Measurements from ENCODE around the gene WDR91.

Gene WDR91

GRCh38 chr7:135195156-135195555 lies 16.2 kb downstream of the WDR91 start:
- peaks cover 10% of the 10 kb centered on the region; the same call in 1 of the 2 replicates for H3K4me1 ChIP-seq (ENCODE audit: insufficient read depth, low read length)
- H3K4me3 ChIP-seq (ENCODE audit: low read length), result no peak overlapping the region
- no peak overlapping the region for H3K9ac ChIP-seq (ENCODE audit: low read depth, low read length)
- H3K27me3 ChIP-seq (ENCODE audit: insufficient read depth, low read length), result no peaks in the 10 kb centered on the region
- H3K36me3 ChIP-seq (ENCODE audit: insufficient read depth, low read length), result peaks cover 17% of the 10 kb centered on the region; the same call in 1 of the 2 replicates
- 98% methylated on average over 3 of the region's 4 CpGs for WGBS
- no peaks in the 10 kb centered on the region for H3K9me3 ChIP-seq (ENCODE audit: insufficient read depth, low read depth, low read length)
- no peak overlapping the region for H3K27ac ChIP-seq (ENCODE audit: low read depth, low read length)

DNA sequence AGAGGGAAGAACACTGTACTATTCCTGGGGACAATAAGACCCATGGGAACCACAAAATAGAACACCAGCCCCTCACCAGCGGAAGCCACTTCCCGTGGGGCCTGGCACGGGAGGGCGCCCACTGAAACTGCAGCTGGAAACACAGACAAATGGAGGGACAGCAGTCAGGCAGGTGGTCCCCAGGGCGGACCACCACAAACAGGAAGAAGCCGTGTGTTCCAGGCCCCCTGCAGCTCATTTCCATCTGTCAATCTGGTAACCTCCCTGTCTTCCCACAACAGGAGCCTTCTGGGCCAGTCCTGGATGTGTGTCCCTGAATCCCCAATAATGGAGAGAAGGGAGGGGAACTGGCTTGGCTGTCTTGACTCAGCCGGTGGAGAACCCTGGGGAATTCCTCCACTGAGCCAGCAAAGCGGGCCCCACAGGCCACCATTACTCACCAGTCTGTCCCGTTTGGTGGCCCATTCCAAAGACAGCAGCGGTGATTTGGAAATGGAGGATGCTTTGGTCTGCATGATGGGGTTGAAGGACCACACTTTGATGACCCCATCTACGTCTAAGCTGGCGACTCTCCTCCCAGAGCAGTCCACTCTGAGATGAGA lies 16.7 kb downstream of the WDR91 start:
- Histone ChIP-seq H3K36me3 (ENCODE audit: insufficient read depth, low read length) (peaks cover 17% of the 10 kb centered on the region; the same call in 1 of the 2 replicates), H3K27ac (ENCODE audit: low read depth, low read length) (no peak overlapping the region)
- WGBS, result 93% methylated on average over 12 of the region's 12 CpGs

DNA sequence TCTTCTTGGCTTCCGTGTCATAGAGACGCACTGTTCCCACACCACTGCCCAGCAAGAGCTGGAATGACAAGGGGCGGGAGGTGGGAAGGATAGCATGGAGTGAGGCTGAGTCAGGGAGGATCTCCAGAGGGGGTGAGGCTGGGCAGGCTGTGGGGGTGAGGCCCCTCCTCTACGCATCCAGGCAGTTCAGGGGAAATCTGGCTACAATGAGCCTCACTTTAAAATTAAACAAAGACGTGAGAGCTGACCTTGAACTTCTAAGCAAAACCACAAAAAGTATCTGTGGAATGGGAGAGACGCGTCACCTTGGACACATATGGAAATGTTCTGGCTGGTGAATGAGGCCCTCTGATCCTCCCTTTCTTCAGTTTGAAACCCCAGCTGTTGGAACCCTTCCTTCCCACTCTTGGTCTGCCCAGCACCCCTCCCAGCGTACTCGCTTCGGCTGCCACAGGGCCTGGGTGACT lies 17.7 kb downstream of the WDR91 start:
- H3K36me3 ChIP-seq (ENCODE audit: insufficient read depth, low read length), result peaks cover 22% of the 10 kb centered on the region
- no peak overlapping the region for H3K4me3 ChIP-seq (ENCODE audit: low read length)
- no peaks in the 10 kb centered on the region for H3K9me3 ChIP-seq (ENCODE audit: insufficient read depth, low read depth, low read length)
- no peaks in the 10 kb centered on the region for H3K4me1 ChIP-seq (ENCODE audit: insufficient read depth, low read length)
- WGBS, result 87% methylated on average over 10 of the region's 10 CpGs
- no peak overlapping the region for H3K9ac ChIP-seq (ENCODE audit: low read depth, low read length)
- no peaks in the 10 kb centered on the region for H3K27me3 ChIP-seq (ENCODE audit: insufficient read depth, low read length)
- no peak overlapping the region for H3K27ac ChIP-seq (ENCODE audit: low read depth, low read length)

More for the DNA sequence above, 16.7 kb downstream of the WDR91 start:
- H3K9me3 ChIP-seq (ENCODE audit: insufficient read depth, low read depth, low read length), result no peaks in the 10 kb centered on the region
- no peaks in the 10 kb centered on the region for H3K27me3 ChIP-seq (ENCODE audit: insufficient read depth, low read length)
- no peak overlapping the region for H3K9ac ChIP-seq (ENCODE audit: low read depth, low read length)
- H3K4me1 ChIP-seq (ENCODE audit: insufficient read depth, low read length), result peaks cover 4% of the 10 kb centered on the region; the same call in 1 of the 2 replicates
- no peak overlapping the region for H3K4me3 ChIP-seq (ENCODE audit: low read length)

DNA sequence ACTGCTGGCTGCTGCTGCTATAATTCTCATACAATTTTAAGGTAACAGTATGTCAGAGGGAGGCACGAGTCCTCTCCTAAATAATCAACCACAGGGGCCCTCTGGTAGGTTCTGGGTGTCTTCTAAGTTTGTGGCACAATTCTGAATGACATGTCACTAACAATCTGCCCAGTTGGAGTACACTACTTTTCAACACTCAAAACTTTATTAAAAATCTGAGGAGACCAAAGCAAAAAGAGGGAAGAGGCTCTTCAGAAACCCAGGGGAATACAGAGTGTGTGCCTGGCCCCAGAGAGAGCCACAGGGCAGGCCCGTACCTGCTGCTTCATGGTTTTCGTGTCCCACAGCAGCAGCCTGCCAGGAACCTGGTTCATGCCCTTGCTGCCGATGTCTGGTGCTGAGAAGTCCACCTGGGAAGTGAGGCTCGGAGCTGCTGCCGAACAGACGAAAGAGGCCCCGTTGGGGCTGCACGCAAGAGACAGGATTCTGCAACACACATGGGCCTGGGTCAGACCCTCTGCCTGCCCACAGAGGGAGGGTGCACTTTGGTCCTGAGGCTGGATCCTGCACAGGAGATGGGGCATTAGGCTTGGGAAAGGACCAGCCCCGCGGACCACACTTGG lies 18.3 kb downstream of the WDR91 start:
- Histone ChIP-seq H3K27me3 (ENCODE audit: insufficient read depth, low read length) (no peaks in the 10 kb centered on the region), H3K36me3 (ENCODE audit: insufficient read depth, low read length) (peaks cover 26% of the 10 kb centered on the region), H3K4me3 (ENCODE audit: low read length) (no peak overlapping the region), H3K27ac (ENCODE audit: low read depth, low read length) (no peak overlapping the region), H3K9ac (ENCODE audit: low read depth, low read length) (no peak overlapping the region), H3K4me1 (ENCODE audit: insufficient read depth, low read length) (no peaks in the 10 kb centered on the region), H3K9me3 (ENCODE audit: insufficient read depth, low read depth, low read length) (no peaks in the 10 kb centered on the region)
- 93% methylated on average over 11 of the region's 11 CpGs for WGBS

GRCh38 chr7:135190703-135191102 lies 20.6 kb downstream of the WDR91 start:
- Histone ChIP-seq H3K4me3 (ENCODE audit: low read length) (no peak overlapping the region), H3K9ac (ENCODE audit: low read depth, low read length) (no peak overlapping the region), H3K36me3 (ENCODE audit: insufficient read depth, low read length) (peaks cover 31% of the 10 kb centered on the region), H3K4me1 (ENCODE audit: insufficient read depth, low read length) (no peaks in the 10 kb centered on the region), H3K9me3 (ENCODE audit: insufficient read depth, low read depth, low read length) (no peaks in the 10 kb centered on the region), H3K27ac (ENCODE audit: low read depth, low read length) (no peak overlapping the region), H3K27me3 (ENCODE audit: insufficient read depth, low read length) (no peaks in the 10 kb centered on the region)

DNA sequence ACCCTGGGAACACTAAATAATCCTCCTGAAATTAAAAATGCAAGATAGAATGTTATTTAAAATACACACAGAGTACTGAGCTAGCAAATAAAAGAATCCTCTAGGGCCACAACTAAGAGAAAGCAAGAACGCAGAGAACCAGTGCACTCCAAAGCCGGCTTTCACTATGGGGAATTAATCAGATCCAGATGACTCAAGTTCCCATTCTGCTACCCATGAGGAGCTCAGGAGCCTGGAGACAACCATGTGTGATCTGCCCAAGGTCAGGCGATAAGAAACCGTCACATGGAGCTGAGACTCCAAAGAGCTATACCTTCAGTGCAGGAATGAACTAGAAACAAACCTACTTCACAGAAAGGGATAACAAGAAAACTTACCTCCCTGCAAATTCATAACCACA lies 21.4 kb downstream of the WDR91 start:
- Histone ChIP-seq H3K9me3 (ENCODE audit: insufficient read depth, low read depth, low read length) (no peaks in the 10 kb centered on the region), H3K4me1 (ENCODE audit: insufficient read depth, low read length) (no peaks in the 10 kb centered on the region), H3K27me3 (ENCODE audit: insufficient read depth, low read length) (no peaks in the 10 kb centered on the region), H3K9ac (ENCODE audit: low read depth, low read length) (no peak overlapping the region), H3K4me3 (ENCODE audit: low read length) (no peak overlapping the region), H3K27ac (ENCODE audit: low read depth, low read length) (no peak overlapping the region), H3K36me3 (ENCODE audit: insufficient read depth, low read length) (peaks cover 37% of the 10 kb centered on the region)
- 95% methylated on average over 4 of the region's 4 CpGs for WGBS

DNA sequence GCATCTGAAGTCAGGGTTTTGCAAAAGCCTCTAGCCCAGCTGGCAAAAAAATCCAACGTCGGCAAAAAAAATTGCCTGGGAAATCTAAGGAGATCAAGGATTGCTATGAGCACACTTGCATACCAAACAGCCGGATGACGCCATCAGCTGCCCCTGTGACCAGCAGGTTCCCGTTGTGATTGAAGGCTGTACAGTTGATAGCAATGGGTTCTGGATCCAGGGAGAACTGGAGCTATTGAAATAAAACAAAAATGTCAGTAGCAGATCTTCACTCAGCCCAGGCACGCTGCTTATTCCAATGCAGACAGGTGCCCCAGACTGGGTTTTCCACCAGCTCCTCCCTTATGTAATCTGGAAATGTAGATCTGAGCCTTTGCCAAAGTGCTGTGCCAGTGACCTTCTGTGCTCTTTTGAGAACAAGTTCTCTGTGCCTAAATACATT lies 22.1 kb downstream of the WDR91 start:
- 95% methylated on average over 6 of the region's 6 CpGs for WGBS
- Histone ChIP-seq H3K36me3 (ENCODE audit: insufficient read depth, low read length) (peaks cover 37% of the 10 kb centered on the region), H3K9me3 (ENCODE audit: insufficient read depth, low read depth, low read length) (no peaks in the 10 kb centered on the region), H3K4me1 (ENCODE audit: insufficient read depth, low read length) (no peaks in the 10 kb centered on the region), H3K9ac (ENCODE audit: low read depth, low read length) (no peak overlapping the region), H3K27ac (ENCODE audit: low read depth, low read length) (no peak overlapping the region), H3K4me3 (ENCODE audit: low read length) (no peak overlapping the region), H3K27me3 (ENCODE audit: insufficient read depth, low read length) (no peaks in the 10 kb centered on the region)

- H3K9me3 ChIP-seq (ENCODE audit: insufficient read depth, low read depth, low read length), result no peaks in the 10 kb centered on the region
- no peak overlapping the region for H3K4me3 ChIP-seq (ENCODE audit: low read length)
- H3K27me3 ChIP-seq (ENCODE audit: insufficient read depth, low read length), result no peaks in the 10 kb centered on the region
- H3K36me3 ChIP-seq (ENCODE audit: insufficient read depth, low read length), result peaks cover 37% of the 10 kb centered on the region
- H3K9ac ChIP-seq (ENCODE audit: low read depth, low read length), result no peak overlapping the region
- H3K27ac ChIP-seq (ENCODE audit: low read depth, low read length), result no peak overlapping the region
- WGBS, result 96% methylated on average over 12 of the region's 12 CpGs
- no peaks in the 10 kb centered on the region for H3K4me1 ChIP-seq (ENCODE audit: insufficient read depth, low read length)
Measured at GRCh38 chr7:135188298-135188984, 22.9 kb downstream of the WDR91 start.

DNA sequence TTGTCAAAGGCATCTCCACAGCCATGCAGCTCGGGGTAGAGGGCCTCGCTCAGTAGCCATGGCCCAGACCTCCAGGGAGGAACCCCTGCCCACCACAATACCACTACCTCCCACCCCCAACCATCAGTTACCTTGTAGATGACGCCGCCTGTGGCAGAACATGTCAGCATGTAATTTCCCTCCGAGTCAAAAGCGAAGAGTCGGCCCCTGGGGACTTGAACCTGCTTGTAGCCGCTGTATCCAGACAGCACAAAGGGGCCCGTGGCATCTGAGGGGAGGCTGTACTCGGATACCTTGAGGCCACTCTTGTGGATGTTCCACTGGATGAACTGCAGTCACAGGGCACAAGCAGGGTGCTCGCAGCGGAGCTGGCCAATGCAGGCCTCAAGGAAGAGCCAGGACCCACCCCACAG lies 24.5 kb downstream of the WDR91 start:
- Histone ChIP-seq H3K9me3 (ENCODE audit: insufficient read depth, low read depth, low read length) (peaks cover 9% of the 10 kb centered on the region), H3K36me3 (ENCODE audit: insufficient read depth, low read length) (peaks cover 32% of the 10 kb centered on the region), H3K27me3 (ENCODE audit: insufficient read depth, low read length) (no peaks in the 10 kb centered on the region), H3K4me1 (ENCODE audit: insufficient read depth, low read length) (no peaks in the 10 kb centered on the region), H3K4me3 (ENCODE audit: low read length) (no peak overlapping the region), H3K27ac (ENCODE audit: low read depth, low read length) (no peak overlapping the region), H3K9ac (ENCODE audit: low read depth, low read length) (no peak overlapping the region)
- 86% methylated on average over 12 of the region's 12 CpGs for WGBS

DNA sequence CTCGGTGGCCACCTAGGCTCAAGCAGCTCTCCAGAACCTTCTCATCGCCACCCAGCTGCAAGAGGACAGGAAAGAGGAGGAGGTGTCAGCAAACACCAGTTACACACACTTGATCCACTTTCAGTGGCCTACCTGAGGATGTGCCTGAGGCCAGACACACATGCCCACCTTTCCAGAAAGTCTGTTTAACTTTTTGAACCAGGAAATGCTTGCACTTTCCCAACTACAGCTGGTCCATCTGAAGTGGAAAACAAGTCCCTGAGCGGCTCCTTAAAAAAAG lies 25.1 kb downstream of the WDR91 start:
- Histone ChIP-seq H3K4me1 (ENCODE audit: insufficient read depth, low read length) (no peaks in the 10 kb centered on the region), H3K9me3 (ENCODE audit: insufficient read depth, low read depth, low read length) (peaks cover 15% of the 10 kb centered on the region), H3K36me3 (ENCODE audit: insufficient read depth, low read length) (peaks cover 32% of the 10 kb centered on the region), H3K27me3 (ENCODE audit: insufficient read depth, low read length) (no peaks in the 10 kb centered on the region), H3K27ac (ENCODE audit: low read depth, low read length) (no peak overlapping the region), H3K9ac (ENCODE audit: low read depth, low read length) (no peak overlapping the region), H3K4me3 (ENCODE audit: low read length) (no peak overlapping the region)
- WGBS, result 96% methylated on average over 3 of the region's 3 CpGs

GRCh38 chr7:135185471-135186260 lies 25.7 kb downstream of the WDR91 start:
- H3K9me3 ChIP-seq (ENCODE audit: insufficient read depth, low read depth, low read length), result peaks cover 20% of the 10 kb centered on the region
- WGBS, result 94% methylated on average over 7 of the region's 7 CpGs
- no peaks in the 10 kb centered on the region for H3K27me3 ChIP-seq (ENCODE audit: insufficient read depth, low read length)
- H3K36me3 ChIP-seq (ENCODE audit: insufficient read depth, low read length), result peaks cover 32% of the 10 kb centered on the region
- H3K4me1 ChIP-seq (ENCODE audit: insufficient read depth, low read length), result no peaks in the 10 kb centered on the region
- no peak overlapping the region for H3K9ac ChIP-seq (ENCODE audit: low read depth, low read length)
- no peak overlapping the region for H3K4me3 ChIP-seq (ENCODE audit: low read length)
- no peak overlapping the region for H3K27ac ChIP-seq (ENCODE audit: low read depth, low read length)

Data from HUES64 (cell line).